Skin of body (tissue), 2 donors: ENCODE data around the gene SYT9. TPM values are rescaled to one million over a fixed set of nuclear protein-coding genes. Genes with fewer than 3 reads are reported as not detected.
"Not testable (repeated sequence)": the region's sequence is repeated elsewhere in the genome, so short reads cannot be mapped to it uniquely, and the experiment has no call there.

Experiments
- DNase-seq: peaks from one replicate; lab custom pipeline; 2025; lab: John Stamatoyannopoulos, UW
- total RNA-seq: library from RNA; depleted of rRNA; stranded (reverse); fragments of >200 nt; gene quantifications from one replicate; pipeline ENCODE4 v1.2.3, GENCODE V29; 2014

SYT9 gene
- total RNA-seq, 1 donor from 2014 or later = 0.99 TPM

DNA sequence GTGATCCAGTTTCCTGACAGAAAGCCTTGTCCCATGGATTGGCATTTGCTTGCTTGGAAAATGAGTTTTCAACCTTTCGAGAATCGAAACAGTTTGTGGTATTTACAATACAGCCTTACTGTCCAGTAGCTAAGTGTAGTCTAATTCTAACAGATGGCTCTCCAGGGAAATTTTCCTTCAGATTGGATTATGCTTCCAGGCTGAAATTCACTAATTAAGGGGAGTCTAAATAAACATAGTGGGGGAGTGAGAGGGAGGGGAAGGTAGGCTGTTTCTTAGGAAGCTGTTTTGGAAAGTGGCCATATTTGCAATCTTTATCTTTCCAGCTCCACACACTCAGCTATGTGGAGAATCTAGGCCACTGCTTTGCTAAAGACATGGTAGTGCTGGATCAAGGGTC is 81.3 kb downstream of the SYT9 start:
- no peak for DNase-seq

GRCh38 chr11:7335442-7335841 is 83.7 kb downstream of the SYT9 start:
- not testable (repeated sequence) for DNase-seq

DNA sequence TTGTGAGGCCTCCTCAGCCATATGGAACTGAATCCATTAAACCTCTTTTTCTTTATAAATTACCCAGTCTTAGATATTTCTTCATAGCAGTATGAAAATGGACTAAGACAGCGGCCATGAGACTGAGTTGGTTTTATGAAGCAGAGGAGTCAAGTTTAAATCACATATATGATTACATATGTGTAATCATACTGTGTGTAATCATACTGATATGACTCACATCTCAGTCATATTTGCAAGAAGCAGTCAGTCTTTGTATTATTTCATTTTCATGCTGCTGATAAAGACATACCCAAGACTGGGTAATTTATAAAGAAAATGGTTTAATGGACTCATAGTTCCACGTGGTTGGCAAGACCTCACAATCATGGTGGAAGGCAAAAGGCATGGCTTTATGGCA is 89.8 kb downstream of the SYT9 start:
- DNase-seq = no peak

- no peak for DNase-seq
Measured at GRCh38 chr11:7347611-7348431, 96.1 kb downstream of the SYT9 start.

DNA sequence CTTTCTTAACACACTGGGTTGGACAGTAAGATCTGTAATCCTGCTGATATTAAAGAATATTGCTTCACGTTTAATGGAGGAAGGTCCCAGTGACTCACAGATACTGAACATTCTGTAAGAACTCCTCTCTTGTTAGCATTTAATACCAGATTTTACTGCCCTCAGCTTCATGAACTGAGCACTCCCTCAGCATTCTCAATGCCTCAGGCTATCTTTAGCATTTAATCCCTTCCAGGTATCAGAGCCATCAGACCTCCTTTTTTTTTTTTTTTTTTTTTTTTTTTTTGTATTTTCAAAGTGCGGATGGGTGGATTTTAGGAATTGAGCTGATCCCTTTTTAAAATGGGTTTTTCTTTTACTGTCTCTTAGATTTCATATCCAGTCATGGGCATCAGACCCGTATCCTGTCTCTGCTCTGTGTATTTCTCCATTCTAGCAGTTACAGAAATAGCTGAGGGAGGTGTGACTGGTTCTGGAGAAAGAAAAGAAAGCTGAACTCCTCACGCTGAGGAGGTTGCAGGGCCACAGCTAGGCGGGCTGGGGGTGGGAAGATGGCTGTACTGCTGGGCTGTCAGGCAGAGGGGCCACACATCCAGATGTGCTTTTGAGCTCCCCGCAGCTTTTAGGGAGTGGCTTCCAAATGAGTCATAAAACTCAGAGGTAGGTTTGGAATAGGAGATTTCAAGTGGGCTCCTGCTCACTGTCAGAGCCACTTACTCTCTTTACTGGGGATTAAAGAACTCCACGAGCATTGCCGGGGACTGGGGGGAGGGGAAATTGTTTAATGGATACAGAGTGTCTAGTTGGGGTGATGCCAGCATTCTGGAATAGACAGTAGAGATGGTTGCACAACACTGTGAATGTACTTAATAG is 97.0 kb downstream of the SYT9 start:
- DNase-seq = peak; percentile 39

DNA sequence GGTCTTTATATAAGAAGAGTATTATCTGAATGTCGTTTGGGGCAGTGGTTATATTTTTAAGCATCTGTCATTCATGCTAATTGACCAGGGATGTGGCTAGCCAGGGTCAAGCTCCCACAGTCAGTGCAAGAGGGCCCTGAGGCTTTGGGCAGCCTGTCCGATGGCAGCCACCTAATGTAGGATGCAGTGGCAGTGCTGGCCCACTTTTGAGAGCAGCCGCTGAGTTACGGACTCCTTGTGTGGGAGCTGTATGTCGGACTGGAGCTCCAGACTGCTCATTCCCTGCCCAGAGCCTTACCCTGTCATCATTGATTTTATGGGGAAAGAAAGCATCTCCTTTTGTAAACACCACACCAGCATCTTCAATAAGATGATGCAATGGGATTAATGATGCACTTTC is 99.5 kb downstream of the SYT9 start:
- no peak for DNase-seq

GRCh38 chr11:7353100-7353499 is 101.4 kb downstream of the SYT9 start:
- DNase-seq = no peak

DNA sequence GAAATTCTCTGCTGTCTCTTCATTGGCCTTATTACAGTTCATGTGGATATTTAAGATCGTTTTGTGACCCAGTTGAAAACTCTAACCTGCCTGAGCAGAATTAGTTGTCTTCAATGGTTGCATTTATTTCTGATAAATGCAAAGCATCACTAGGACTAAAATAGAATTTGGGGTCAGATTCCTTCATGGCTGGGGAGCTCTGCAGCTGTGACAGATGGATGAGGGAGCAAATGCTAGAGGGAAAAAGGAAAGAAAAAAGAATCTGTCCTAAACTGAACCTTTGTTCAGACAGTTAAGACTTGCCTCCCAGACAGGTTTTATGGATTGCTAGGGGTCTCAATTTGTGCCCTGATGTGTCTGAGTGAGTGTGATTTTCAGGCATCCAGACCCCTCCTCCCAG is 113.0 kb downstream of the SYT9 start:
- no peak for DNase-seq

DNA sequence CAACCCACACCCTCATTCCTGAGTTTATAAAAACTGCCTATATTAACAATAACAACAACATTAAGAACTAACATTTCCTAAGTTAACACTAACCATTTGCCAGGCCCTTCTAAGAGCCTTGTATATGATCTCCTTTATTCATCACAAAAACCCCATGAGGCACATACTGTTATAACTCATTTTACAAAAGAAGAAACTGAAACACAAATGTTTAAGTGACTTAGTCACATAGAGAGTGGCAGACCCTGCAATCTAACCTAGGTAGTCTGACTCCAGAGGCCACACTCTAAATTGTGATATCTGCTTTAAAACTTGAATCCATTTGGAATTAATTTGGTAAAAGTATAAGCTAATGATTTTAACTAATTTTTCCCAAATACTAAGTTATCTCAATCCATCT is 116.1 kb downstream of the SYT9 start:
- DNase-seq = no peak

GRCh38 chr11:7376386-7376785 is 124.7 kb downstream of the SYT9 start:
- DNase-seq = no peak

- DNase-seq = no peak
Measured at GRCh38 chr11:7381937-7382336, 130.2 kb downstream of the SYT9 start.

DNA sequence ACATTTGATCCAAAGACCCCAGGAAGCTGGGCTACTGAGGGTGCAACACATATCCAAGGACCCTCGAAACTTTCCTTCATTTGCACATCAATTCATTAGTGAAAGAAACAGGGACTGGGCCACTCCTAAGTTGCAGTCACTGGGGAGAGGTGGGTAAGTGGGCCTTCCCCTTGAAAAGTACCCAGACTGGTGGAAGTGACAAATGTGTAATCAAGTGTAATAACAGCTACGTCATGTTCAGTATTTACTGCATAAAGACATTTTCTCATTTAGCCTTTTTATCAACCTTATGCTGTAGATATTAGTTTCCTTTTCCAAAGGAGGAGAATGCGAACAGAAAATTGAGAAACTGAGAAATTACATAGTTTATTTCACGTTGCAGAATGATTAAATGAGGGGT is 131.7 kb downstream of the SYT9 start:
- no peak for DNase-seq

DNA sequence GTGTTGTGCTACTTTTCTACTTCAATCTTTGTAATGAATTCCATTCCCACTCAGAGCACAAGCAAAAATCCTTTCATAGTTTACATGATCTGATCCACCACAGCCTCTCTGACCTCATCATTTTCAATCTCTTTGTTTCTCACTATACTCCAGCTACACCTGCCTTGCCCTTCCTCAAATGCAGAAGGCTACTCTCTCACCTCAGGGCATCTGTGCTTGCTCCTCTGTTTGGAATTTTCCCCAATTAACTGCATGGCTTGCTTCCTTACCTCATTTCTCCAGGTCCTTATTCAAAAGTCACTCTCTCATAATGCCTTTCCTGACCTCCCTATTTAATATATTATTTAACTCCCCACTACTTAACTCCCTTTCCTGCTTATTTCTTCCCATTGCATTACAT is 133.0 kb downstream of the SYT9 start:
- no peak for DNase-seq

GRCh38 chr11:7385532-7385931 is 133.8 kb downstream of the SYT9 start:
- DNase-seq = no peak

DNA sequence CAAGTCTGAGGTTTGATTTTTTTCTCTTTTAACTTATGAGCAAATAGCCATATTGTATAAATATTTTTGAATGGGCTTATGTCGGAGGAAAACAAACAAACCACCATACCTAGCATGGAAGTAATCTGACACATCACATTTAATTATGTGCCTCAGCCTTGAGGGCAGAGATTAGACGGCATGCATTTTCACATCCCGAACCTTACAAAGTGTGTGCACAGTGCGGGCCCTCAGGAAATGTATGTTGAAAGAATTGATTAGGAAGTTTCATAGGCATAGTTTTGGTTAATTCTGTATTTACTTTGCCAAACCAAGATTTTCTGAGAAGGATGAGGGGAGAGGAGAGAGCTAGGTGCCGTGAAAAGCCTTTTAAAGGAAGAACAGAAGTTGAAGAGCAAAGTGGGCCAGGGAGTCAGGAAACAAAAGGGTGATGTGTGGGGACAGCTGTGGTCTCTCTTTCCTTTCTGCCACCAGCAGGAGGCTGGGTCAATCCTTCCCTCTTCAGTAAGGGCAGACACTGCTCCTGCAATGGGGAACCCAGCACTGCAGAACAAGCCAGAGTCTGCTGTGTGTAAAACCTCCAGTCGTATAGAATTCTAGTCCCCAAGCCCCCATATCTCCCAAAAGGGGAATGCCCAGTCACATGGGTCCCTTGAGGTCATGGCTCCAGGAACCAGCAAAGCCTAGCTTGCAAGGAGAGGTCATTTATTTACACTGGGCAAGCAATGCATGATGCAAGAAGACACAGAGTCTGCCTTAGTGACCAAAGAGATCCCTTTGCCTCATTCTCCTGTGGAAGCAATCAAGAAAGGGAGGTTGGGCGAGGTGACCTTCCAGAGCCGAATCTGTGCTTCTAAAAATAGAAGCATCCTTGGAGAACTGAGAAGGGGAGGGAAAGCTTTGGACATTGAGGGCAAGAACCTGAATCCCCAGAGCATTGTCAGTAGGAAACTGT is 162.5 kb downstream of the SYT9 start:
- DNase-seq = no peak

- DNase-seq = no peak
Measured at GRCh38 chr11:7414973-7415817, 163.5 kb downstream of the SYT9 start.

DNA sequence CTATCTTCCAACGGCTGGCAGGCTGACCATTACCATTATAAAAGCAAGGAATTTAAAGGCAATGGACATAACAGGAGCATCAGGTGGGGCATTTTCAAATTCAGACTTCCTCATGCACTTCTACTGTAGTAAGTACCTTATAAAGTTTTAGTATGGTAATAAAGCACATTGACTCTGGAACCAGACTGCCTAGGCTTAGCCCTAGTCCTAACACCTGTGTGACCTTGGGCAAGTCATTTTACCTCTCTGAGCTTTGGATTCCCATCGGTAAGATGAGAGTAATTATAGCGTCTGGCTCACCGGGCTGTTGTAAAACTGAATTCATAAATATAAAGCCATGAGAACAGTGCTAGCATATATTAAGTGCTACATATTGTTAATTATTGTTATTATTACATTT is 164.4 kb downstream of the SYT9 start:
- DNase-seq = no peak

- DNase-seq = no peak
Measured at GRCh38 chr11:7417328-7417727, 165.6 kb downstream of the SYT9 start.

- DNase-seq = no peak
Measured at GRCh38 chr11:7418061-7418460, 166.4 kb downstream of the SYT9 start.

DNA sequence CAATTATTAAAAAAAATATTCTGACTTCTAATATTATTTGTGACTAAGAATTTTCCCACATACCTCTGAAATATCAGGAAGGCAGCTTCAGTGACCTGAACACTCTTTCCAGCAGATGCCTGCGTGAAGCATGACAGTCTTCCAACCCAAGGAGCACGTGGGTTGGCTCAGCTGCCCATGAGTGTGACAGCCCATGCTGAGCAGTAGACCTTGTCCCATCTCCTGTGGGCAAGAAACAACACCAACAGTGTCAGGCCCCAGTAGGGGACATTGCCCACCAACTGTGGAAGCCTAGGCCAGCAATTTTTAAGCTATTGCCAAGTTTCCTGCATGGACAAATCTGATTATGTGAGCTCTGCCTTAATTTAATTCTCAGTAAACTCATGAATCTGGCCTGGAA is 167.2 kb downstream of the SYT9 start:
- DNase-seq = no peak

DNA sequence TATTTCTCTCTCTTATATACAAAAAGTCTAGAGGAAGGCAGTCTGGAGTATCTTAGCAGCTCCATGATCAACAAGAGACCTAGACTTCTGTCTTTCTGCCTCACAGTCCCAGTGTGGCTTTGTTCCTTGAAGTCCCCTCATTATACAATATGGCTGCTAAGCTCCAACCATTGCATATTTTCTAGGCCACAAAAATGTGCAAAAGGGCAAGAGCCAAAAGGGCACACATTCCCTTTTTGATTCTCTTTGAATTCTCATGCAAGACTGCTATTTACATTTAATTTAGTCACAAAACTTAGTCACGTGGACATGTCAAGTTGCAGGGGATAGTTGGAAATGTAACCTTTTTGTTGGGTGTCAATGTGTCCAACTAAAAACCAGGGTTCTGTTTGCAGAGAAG is 169.4 kb downstream of the SYT9 start:
- no peak for DNase-seq
